Stimulated activated naive CD4-positive, alpha-beta T cell treated with Interleukin-2 at 50 U/mL for 16 hours (primary cell): ENCODE measurements around the gene SDC4.

Experiments used
- DNase-seq: peaks from one replicate; lab custom pipeline; 2025; lab: John Stamatoyannopoulos, UW

SDC4 gene, protein sequence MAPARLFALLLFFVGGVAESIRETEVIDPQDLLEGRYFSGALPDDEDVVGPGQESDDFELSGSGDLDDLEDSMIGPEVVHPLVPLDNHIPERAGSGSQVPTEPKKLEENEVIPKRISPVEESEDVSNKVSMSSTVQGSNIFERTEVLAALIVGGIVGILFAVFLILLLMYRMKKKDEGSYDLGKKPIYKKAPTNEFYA

DNA sequence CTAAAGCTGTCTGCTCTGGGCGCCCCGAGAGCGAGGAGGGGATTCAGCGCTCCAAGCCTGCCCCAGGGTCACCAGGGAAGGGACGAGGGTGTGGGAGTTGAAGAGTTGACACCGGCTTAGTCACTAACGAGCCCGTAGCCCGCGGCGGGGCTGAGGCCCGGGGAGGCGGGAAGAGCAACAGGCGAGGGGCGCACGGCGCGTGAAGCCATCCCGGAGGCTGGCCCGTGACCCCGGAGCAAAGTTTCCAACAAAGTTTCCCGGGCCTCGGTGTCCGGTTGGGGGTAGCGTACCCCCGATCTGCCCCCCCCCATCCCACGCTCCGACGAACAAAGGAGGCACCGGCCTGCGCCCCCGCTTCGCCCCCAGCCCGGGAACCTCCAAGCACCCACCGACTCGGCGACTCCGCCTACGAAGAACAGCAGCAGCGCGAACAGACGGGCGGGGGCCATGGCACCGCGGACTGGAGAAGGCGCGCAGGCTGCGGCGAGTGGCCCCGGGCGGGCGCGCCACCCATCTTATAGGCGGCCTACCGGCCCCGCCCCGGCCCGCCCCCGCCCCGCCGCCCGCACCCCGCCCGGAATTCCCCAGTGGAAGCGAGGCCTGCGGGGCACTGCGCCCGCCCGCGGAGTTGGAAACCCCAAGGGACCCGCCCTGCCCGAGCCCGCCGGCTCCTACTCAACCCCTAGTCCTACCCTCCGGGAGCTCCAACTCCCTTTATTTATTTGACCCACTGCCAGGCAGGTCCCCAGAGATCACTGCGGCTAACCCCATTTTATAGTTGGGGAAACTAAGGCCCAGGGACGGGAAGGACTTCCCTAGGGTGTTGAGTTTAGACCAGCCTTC is at the start of gene SDC4:
TSS of gene SDC4 (minus strand) at position 489 of the 843 bp plus-strand sequence. CDS start at position 449, 40 bp downstream.
- DNase-seq, result peak; percentile 71

DNA sequence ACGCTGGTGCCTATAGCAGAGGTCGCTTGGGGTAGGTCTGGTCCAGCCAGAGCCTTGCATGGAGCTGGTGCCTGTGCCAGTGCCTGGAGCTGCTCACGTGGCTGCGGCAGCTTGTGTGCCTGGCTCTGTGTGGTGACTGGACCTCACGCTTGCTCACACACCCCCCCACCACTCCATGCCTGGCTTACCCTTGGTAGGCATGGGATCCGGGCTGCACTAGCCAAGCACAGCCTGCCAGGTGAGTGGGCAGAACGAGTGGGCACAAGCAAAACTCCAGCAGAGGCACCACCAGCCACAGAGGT is 46.8 kb upstream of the SDC4 start:
- DNase-seq, result no peak

DNA sequence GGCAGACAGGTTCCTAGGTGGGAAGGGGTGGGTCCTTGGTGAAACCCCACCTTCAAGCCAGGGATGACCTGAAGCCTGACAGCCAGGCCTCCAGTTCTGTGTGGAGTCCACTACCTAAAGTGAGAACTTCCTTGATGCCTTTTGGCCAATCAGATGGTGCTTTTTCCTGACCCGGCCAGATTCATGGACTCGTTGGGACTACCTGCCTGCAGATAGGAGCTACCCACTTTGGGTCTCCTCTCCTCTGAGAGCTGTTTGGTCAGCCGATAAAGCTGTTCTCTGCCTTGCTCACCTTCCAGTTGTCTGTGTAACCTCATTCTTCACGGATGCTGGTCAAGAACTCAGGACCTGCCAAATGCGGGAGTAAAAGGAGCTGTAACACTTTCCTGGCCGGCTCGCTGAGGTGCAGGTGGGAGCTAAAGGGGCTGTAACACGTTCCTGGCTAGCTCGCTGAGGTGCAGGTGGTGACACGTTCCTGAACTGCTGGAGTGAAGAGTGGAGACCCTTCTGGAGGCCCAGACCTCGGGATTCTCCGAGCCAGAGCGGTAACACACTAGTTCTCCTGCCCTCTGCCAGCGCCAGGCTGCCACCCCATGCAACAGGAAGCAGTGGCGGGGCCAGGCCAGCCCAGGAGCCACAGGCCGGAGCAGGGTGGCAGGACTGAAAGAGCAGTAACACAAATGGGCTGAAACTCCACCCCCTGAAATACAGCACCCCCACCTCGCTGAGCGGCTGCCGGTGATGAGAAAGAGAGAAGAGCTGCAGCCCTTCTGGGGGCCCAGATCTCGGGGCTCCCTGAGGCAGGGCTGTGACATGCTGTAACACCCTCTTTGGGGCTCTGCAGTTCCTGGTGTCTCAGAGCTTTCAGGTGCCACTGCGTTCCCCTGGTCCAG is 46.2 kb upstream of the SDC4 start:
- no peak for DNase-seq

DNA sequence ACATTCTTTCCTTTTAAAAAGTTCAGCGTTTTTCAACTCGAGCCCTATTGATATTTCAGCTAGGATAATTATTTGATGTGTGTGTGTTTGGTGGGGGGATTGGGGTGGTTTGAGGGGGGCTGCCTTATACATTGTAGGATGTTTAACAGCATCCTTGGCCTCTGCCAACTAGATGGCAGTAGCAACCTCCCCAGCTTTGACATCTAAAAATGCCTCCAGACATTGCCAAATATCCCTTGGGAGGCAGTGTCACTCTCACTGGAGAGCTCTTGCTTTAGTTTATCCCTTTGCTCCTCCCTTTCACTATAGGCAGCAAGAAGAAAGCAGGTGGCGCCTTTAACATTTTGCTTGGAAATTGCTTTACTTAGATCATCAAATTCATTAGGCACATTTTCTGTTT is 44.5 kb upstream of the SDC4 start:
- DNase-seq, result no peak

DNA sequence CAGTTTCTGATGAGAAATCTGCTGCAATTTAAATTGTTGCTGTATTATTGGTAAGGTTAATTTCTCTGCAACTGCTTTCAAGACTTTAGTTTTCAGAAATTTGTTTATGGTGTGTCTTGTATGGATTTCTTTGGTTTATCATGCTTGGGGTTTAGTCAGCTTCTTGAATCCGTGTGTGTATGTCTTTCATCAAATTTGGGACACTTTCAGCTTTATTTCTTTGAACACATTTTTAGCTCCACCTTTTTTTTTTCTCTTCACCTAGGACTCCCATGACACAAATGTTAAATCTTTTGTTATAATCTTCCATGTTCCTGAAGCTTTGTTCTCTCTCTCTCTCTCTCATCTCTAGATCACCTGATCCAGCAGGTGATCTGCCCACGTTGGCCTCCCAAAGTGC is 43.3 kb upstream of the SDC4 start:
- no peak for DNase-seq

DNA sequence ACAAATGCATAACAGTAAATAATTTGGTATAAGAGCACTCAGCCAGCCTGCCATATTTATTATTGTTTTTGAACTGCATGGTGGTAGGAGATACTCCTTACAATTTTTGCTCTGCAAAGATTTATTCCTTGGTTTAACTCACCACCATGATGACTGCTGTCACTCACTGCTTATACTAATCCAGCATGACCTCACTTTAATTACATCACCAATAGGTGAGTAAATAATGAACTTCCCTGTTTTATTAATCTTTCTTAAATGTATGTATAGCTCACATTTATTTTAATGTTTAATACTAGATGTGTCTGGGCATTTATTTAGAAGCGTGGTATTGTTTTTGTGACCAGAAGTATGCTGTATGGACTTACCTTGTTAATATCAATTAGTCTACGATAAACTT is 42.7 kb upstream of the SDC4 start:
- DNase-seq, result no peak

DNA sequence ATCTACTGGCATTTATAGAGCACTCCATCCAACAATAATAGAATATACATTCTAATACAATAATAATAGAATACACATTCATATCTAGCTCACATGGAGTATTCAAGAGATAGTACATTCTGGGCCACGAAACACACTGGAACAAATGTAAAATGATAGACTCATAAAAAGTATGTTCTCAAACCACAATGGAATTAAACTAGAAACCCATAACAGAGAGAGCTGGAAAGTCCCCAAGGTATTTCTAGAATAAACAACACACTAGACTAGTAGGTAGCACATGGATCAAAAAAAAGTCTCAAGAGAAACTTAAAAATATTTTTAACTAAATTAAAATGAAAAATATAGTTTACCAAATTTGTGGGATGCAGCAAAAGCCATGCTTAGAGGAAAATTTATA is 39.0 kb upstream of the SDC4 start:
- DNase-seq, result no peak

DNA sequence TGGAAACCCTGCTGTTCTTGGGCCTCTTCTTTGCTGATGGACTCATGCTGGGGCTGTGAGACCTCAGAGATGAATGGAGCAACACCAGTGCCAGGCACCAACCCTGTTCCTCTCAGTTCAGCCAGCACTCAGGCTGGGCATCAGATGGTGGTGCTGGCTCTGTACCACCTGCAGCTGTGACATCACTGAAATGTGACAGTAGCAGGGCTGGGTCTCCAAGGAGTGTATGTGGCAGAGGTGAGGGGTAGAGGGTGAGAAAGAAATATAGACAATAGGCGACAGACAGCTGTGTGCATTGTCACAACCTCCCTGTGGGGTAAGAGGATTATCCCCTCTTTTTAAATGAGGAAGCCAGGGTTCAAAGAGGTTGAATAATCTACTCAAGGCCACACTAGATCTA is 30.0 kb upstream of the SDC4 start, which contains the start of gene TP53TG5:
TSS of gene TP53TG5 (minus strand) at position 135 of the 400 bp plus-strand sequence. CDS start at position 46, 89 bp downstream.
- DNase-seq, result no peak

DNA sequence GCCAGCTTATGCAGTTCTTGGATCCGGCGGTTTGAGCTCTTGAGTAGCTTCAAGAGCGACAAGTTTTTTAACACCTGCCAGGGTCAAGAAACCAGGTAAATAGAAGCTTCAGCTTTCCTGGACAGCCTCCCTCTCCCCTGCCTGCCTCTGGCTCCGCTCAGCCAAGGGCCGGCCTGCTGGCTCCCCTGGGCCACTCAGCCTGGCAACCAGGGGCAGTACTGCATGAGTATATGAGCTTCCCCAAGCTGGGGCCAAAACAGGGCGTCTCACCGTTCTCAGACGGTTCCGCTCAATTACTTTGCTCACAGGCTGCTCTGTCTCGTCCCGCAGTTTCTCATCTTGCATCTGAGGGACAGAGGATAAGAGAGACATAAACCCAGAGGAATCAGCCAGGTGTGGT is 29.0 kb upstream of the SDC4 start:
- DNase-seq, result no peak

DNA sequence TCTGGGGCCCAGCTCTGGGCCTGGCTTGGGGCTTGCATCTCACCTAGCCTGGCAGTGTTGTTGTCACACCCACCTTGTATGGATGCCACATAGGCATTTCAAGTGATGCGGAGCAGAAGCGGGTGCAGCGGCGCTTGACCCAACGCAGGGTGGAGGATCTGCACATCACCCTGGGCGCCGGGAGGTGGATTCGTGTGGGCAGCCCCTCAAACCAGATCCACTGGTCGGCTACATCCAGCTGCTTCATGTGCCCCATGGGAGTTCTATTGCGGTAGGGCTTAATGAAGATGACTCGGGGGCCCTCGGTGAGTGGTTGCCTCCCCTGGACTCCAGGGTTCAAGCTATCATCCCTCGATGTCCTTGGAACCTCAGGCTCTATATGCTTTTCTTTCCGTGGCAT is 26.7 kb upstream of the SDC4 start:
- DNase-seq, result no peak

DNA sequence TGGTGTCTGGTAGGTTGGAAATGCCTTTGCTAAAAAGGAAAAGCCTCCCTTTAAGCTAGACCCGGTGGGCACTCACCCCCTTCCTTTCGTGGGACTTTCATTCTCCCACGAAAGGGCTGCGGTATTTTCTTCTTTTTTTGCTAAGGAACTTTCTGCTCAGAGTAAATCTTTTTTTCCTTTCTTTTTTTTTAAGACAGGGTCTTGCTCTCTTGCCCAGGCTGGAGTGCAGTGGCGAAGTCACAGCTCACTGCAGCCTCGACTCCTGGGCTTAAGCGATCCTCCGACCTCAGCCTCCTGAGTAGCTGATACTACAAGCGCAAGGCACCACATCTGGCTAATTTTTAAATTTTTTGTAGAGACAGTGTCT is 25.9 kb upstream of the SDC4 start:
- DNase-seq, result no peak

DNA sequence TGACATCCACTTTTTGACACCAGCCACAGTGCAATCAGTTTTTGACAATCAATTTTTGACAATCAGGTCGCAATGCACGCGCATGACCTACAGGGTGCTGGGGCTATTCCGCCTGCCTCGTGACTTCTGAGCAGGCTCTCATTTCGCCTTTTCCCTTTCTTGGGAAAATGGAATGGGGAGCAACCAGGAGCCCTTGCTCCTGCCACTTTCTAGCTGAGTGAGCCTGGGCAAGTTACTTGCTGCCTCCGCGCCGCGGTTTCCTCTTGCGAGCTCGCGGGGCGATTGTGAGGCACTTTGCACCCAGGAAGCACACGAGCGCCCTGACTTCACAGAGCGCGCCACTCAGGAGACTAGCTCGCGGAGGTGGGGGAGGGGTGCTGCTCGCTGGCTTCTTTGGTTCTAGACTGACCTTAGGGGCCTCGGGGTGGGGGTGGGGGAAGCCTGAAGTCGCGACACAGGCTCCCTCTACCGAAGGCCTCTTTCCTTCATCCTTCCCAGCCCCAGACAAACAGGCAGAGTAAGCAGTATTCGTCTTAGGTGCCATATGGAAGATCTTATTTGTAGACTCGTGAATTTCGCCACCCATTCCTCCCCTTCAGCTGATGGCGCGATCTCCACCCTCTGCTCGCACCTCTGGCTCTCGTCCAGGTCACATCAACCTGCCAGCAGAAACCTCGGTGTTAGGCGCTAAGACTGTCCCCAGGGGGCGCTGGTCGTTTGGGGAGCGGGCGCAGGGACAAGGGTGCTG is 25.3 kb upstream of the SDC4 start:
- DNase-seq, result peak; percentile 86

DNA sequence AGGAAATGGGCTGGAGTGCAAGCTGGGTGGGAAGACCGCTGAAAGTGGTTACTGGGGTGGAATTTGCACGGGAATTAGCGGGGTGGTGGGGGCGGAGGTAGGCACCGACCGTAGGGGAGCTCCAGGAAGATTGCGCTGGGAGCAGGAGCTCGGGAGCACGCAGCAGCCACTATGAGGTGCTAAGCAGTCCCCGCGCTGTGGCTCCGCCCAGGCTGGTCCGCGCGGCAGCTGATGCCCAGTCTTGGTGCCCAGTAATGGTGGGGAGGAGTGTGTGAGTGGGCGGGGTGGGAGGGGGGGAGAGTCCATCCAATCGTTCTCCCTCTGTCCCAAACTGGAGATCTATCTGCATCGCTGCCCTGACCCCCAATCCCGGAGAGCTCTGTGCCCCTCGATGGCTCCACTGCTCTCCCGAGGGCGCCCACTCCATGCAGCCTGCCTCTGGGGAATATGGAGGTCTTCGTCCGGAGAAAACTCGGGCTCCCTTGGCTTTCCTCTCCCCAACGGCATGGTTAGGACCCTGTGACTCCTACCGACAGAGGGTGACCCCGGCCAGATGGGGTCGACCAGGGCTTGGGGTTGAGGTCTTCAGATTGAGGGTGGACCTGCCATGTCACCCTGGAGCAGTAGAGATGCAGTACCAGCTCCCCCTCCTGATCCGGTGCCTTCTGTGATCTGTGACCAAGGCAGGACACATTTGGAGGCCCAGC is 24.6 kb upstream of the SDC4 start:
- no peak for DNase-seq

DNA sequence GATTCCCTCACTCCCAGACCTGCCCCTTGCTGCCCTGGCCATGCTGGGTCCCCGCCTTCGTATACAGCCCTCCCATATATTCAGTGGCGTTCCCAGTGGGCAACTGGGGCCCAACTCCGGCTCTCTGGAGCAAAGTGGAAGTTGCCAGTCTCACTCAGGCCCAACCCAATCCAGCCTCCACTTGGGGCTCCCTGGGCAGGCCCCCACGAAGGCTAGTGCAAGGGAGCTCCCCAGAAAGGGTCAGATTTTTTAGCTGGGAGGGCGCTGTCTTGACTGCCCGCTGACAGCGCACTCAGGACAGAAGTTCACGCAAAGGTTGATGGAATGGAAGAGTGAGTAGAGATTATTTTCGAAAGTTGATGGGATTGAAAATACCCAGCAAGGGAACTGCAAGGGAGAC is 24.0 kb upstream of the SDC4 start:
- DNase-seq, result no peak

DNA sequence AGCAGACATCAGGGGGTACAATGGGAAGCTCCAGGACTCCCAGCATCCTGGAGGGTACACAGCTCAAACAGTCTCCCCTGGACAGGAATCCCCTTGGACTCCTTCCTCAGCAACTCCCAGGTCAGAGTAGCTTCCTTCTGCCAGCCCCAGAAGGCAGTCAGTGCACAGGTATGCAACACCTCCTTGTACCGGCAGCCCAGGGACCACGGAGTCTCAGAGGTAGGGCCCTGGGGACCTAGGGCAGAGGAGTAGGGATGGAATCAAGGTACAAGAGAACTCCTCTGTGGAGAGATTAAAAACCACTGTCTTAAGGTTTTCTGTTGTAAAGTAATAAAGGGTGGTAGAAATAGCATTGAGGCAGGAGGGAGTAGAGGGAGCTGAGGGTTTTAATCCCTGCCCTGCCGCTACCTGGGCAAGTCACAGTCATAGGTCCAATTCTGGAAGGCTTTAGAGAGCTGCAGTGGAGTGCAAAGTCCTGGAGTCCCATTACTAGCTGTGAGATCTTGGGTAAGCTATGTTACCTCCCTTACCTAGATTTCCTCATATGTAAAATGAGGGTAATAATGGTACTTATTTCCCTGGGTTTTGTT is 22.4 kb upstream of the SDC4 start:
- DNase-seq, result no peak

DNA sequence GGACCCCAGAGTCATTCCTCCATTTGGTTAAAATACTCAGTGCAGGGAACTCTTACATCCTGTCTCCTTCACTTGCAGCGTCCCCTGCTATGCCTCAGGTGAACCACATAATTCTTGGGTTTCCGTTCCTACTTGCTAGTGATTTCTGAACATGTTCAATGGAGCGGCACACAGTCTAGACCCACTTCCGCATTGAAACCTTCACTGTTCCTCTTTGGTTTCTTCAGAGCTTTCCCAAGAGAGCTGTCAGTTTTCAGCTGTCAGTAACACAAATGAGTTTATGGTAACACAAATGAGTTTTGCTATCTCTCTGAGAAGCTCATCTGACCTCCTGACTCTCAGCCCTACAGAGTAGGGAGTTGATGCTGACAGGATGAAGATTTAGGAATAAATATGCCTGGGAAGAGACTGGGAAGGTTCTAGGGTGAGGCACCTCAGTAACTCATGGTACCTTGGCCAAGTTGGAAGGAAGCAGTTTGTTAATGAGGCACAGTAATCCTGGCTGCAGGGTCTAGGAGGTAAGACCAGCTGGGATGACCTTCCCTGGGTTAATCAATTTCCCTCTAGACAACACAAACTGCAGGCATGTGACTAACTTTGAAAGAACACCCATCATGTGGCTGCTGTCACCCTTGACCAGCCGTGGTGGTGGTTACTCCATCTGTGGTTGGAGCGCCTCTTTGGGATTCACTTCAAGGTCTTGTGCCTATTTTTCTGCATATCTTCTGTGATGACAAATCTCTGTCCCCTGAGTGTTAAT is 20.2 kb upstream of the SDC4 start:
- DNase-seq, result peak; percentile 25

DNA sequence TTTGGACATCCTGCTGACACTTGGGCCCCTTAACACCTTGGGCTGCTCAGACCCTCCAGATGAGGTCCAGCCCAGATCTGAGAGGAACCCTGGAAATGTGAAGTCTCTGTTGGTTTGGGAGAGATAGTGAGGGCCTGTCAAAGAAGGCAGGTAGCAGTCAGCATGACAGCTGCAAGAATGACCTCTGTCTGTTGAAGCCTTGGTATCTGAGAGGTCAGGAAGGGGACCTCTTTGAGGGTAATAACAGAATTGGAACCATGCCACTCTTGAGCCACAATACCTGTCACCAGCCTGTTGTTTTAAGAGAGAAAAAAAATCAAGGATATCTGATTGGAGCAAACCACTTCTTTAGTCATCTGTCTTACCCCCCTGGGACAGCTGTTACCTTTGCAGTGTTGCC is 18.9 kb upstream of the SDC4 start:
- no peak for DNase-seq

DNA sequence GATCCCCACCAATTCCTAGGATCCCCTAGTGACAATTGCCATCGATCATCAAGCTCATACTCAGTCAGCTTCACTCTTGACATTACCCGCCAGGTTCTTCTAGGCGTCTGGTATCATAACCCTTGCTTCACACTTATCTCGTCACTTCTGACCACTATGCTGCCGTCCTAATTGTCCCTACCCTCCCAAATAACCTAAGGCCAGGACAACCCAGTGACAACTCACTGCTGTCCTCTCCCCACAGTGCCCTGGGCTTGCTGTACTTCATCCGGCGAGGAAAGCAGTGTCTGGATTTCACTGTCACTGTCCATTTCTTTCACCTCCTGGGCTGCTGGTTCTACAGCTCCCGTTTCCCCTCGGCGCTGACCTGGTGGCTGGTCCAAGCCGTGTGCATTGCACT is 18.4 kb upstream of the SDC4 start:
- no peak for DNase-seq

DNA sequence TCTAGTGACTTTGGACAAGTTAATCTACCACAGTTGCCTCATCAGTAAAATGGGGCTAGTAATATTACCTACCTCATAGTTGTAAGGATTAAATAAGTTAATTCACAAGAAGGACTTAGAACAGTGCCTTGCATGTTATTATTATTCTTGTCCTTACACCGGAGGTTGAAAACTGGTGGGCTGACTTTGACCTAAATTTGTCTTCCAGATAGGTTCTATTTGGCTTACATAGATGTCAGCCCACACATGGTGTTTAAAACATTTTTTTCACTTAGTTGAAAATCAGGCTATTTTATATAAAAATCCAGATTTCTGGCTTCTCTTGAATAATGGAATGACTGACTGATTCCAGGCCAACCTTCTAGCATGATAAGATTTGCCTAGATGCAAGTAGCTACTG is 18.0 kb upstream of the SDC4 start:
- DNase-seq, result no peak

DNA sequence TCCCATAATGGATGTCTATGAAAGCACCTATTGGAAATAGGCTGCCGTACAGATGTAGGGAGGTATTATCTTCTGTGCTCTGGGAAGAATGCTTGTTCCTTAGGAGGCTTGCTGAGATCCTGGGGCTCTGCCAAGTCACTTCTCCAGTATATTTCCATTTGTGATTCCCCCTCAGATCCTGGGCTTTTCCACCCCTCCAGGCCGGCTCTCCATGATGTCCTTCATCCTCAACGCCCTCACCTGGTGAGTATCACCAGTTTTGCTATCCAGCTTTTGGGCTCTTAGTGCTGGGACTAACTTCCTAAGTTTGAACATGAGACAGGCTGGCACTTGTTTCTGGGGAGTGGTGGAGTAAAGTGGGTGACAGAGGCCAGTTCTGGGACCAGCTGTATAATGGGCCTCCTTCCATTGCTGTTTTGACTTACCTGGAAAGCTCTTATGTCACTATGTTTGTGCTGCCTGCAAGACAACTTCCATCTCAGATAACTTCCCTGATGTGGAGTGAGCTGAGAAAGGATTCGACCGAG is 17.3 kb upstream of the SDC4 start:
- no peak for DNase-seq
